Stimulated activated CD8-positive, alpha-beta memory T cell treated with anti-CD3 and anti-CD28 coated beads, Interleukin-2, amount 100 ng/mL, for 48 hours (primary cell): ENCODE results near the gene SMIM14.

Experiments
- DNase-seq, 2 donors: peaks; one replicate each; pipeline ENCODE4 v3.0.0-alpha.2; 2020; ENCODE audit warnings: low read depth in 2 of 2

The SMIM14 gene

GRCh38 chr4:39498727-39499020 lies 140.0 kb downstream of the SMIM14 start:
- no peak for DNase-seq

GRCh38 chr4:39497909-39498726 lies 140.5 kb downstream of the SMIM14 start:
- DNase-seq: no peak
